NB4 (cell line): ENCODE data around the gene ST14.

Source experiments
- MYC ChIP-seq: IDR thresholded peaks from 2 replicates; pipeline ENCODE4 v1.6.1; 2011; ENCODE audit warnings: low read depth, low read length
- POLR2A ChIP-seq: IDR thresholded peaks from 2 replicates; pipeline ENCODE4 v1.6.1; 2011; ENCODE audit warnings: mild to moderate bottlenecking; ENCODE audit not compliant: insufficient read length; ENCODE audit errors: extremely low read depth
- TF ChIP-seq, protein P1 (sequence below): IDR thresholded peaks from one replicate; pipeline ENCODE4 v1.5.1; 2012; ENCODE audit warnings: low read depth, low read length
- TF ChIP-seq, protein P2 (sequence below): IDR thresholded peaks from 2 replicates; pipeline ENCODE4 v1.6.1; 2011; ENCODE audit warnings: low read depth, low read length

DNA sequence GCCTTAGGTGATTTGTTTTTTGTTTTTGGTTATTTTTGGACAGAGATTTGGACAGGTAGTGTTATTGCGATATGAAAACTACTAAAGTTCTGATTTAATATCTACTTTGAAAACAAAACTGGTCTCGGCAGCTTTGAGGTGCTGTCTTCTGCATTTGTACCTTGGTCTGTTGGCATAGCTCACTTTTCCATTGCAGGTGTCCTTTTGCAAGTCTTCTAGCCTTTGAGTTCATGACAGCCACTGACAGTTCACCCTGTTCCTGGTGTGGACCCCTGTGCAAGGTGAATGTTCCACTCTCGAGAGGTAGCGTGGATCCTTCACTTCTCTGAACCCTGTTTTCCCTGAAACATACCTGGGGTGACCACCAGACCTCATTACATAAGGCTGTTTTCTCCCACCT lies 44.9 kb upstream of the ST14 start:
- TF ChIP-seq, protein P1, sequence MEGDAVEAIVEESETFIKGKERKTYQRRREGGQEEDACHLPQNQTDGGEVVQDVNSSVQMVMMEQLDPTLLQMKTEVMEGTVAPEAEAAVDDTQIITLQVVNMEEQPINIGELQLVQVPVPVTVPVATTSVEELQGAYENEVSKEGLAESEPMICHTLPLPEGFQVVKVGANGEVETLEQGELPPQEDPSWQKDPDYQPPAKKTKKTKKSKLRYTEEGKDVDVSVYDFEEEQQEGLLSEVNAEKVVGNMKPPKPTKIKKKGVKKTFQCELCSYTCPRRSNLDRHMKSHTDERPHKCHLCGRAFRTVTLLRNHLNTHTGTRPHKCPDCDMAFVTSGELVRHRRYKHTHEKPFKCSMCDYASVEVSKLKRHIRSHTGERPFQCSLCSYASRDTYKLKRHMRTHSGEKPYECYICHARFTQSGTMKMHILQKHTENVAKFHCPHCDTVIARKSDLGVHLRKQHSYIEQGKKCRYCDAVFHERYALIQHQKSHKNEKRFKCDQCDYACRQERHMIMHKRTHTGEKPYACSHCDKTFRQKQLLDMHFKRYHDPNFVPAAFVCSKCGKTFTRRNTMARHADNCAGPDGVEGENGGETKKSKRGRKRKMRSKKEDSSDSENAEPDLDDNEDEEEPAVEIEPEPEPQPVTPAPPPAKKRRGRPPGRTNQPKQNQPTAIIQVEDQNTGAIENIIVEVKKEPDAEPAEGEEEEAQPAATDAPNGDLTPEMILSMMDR, result no peak
- TF ChIP-seq POLR2A (no peak), MYC (no peak)
- TF ChIP-seq, protein P2, sequence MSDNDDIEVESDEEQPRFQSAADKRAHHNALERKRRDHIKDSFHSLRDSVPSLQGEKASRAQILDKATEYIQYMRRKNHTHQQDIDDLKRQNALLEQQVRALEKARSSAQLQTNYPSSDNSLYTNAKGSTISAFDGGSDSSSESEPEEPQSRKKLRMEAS, result no peak
